Measurements from ENCODE around the gene SLC6A19. TPM values are rescaled to one million over a fixed set of nuclear protein-coding genes. Genes with fewer than 3 reads are reported as not detected.

Gene SLC6A19
- total RNA-seq, 4 donors from 2014 or later = 2.5 to 106 (median 69.5) TPM; not detected in 1

GRCh38 chr5:1268666-1269065, 67.3 kb downstream of the SLC6A19 start:
- Histone ChIP-seq H3K4me3 (no peak overlapping the region), H3K36me3 (no peaks in the 10 kb centered on the region), H3K27ac (no peak overlapping the region), H3K4me1 (no peaks in the 10 kb centered on the region), H3K9me3 (no peaks in the 10 kb centered on the region), H3K27me3 (no peaks in the 10 kb centered on the region)
- intact Hi-C loops (cut with DNase I; ENCODE audit: low total_unique reads) (no loop called here), in situ Hi-C loops (cut with MboI; ENCODE audit: low pct_ligation_motif_present in 1 of 4, low pct_unique_long_range_greater_than_20kb in 1 of 4, low sequenced_read_pairs in 3 of 4) (no loop called here)
- 79% methylated on average over 13 of the region's 13 CpGs; no CpG with 5 or more reads in 1 of the 2 donors for WGBS, 2 donors (ENCODE audit: low coverage in 1 of 2)
- TF ChIP-seq EP300 (IDR thresholded peaks at IDR 0.05; ENCODE audit: low read depth) = no peak
- no peak for TF ChIP-seq POLR2AphosphoS5 (IDR thresholded peaks at IDR 0.05)
- TF ChIP-seq, protein P1, sequence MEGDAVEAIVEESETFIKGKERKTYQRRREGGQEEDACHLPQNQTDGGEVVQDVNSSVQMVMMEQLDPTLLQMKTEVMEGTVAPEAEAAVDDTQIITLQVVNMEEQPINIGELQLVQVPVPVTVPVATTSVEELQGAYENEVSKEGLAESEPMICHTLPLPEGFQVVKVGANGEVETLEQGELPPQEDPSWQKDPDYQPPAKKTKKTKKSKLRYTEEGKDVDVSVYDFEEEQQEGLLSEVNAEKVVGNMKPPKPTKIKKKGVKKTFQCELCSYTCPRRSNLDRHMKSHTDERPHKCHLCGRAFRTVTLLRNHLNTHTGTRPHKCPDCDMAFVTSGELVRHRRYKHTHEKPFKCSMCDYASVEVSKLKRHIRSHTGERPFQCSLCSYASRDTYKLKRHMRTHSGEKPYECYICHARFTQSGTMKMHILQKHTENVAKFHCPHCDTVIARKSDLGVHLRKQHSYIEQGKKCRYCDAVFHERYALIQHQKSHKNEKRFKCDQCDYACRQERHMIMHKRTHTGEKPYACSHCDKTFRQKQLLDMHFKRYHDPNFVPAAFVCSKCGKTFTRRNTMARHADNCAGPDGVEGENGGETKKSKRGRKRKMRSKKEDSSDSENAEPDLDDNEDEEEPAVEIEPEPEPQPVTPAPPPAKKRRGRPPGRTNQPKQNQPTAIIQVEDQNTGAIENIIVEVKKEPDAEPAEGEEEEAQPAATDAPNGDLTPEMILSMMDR (IDR thresholded peaks at IDR 0.05) = no peak
- no peak for TF ChIP-seq POLR2A (IDR thresholded peaks at IDR 0.05)
- DNase-seq = no peak

GRCh38 chr5:1270426-1270825, 69.0 kb downstream of the SLC6A19 start:
- WGBS, 2 donors (ENCODE audit: low coverage in 1 of 2) = 90 to 94% methylated on average over 2 to 22 of the region's 22 CpGs
- in situ Hi-C loops (cut with MboI; ENCODE audit: low pct_ligation_motif_present in 1 of 4, low pct_unique_long_range_greater_than_20kb in 1 of 4, low sequenced_read_pairs in 3 of 4) = no loop called here
- H3K4me3 ChIP-seq = no peak overlapping the region
- intact Hi-C loops (cut with DNase I; ENCODE audit: low total_unique reads) = no loop called here
- TF ChIP-seq EP300 (IDR thresholded peaks at IDR 0.05; ENCODE audit: low read depth) (no peak), POLR2A (IDR thresholded peaks at IDR 0.05) (no peak), POLR2AphosphoS5 (IDR thresholded peaks at IDR 0.05) (no peak)
- TF ChIP-seq, protein P1 (IDR thresholded peaks at IDR 0.05) = no peak
- no peaks in the 10 kb centered on the region for H3K36me3 ChIP-seq
- no peaks in the 10 kb centered on the region for H3K27me3 ChIP-seq
- no peaks in the 10 kb centered on the region for H3K9me3 ChIP-seq
- H3K27ac ChIP-seq = no peak overlapping the region
- no peak for DNase-seq
- H3K4me1 ChIP-seq = no peaks in the 10 kb centered on the region

- WGBS, 2 donors (ENCODE audit: low coverage in 1 of 2) = 81 to 93% methylated on average over 4 to 39 of the region's 39 CpGs
- TF ChIP-seq, protein P1 (IDR thresholded peaks at IDR 0.05) = no peak
- no peak for TF ChIP-seq POLR2AphosphoS5 (IDR thresholded peaks at IDR 0.05)
- TF ChIP-seq POLR2A (IDR thresholded peaks at IDR 0.05) = no peak
- no peak for TF ChIP-seq EP300 (IDR thresholded peaks at IDR 0.05; ENCODE audit: low read depth)
These were observed 69.8 kb downstream of the SLC6A19 start for GRCh38 chr5:1270933-1271914.

GRCh38 chr5:1272201-1272600, 70.8 kb downstream of the SLC6A19 start:
- Histone ChIP-seq H3K4me3 (no peak overlapping the region), H3K27ac (no peak overlapping the region), H3K4me1 (no peaks in the 10 kb centered on the region), H3K36me3 (no peaks in the 10 kb centered on the region), H3K27me3 (no peaks in the 10 kb centered on the region), H3K9me3 (no peaks in the 10 kb centered on the region)
- in situ Hi-C loops (cut with MboI; ENCODE audit: low pct_ligation_motif_present in 1 of 4, low pct_unique_long_range_greater_than_20kb in 1 of 4, low sequenced_read_pairs in 3 of 4) = no loop called here
- intact Hi-C loops (cut with DNase I; ENCODE audit: low total_unique reads) = no loop called here
- DNase-seq = no peak
- WGBS, 2 donors (ENCODE audit: low coverage in 1 of 2) = 96% methylated on average over 19 of the region's 21 CpGs; no CpG with 5 or more reads in 1 of the 2 donors
- TF ChIP-seq POLR2AphosphoS5 (IDR thresholded peaks at IDR 0.05) (no peak), EP300 (IDR thresholded peaks at IDR 0.05; ENCODE audit: low read depth) (no peak), POLR2A (IDR thresholded peaks at IDR 0.05) (no peak)
- TF ChIP-seq, protein P1 (IDR thresholded peaks at IDR 0.05) = no peak

More at GRCh38 chr5:1270933-1271914, 69.8 kb downstream of the SLC6A19 start:
- in situ Hi-C loops (cut with MboI; ENCODE audit: low pct_ligation_motif_present in 1 of 4, low pct_unique_long_range_greater_than_20kb in 1 of 4, low sequenced_read_pairs in 3 of 4) = no loop called here
- no peak overlapping the region for H3K4me3 ChIP-seq
- no peaks in the 10 kb centered on the region for H3K4me1 ChIP-seq
- intact Hi-C loops (cut with DNase I; ENCODE audit: low total_unique reads) = no loop called here
- no peaks in the 10 kb centered on the region for H3K36me3 ChIP-seq
- H3K9me3 ChIP-seq = no peaks in the 10 kb centered on the region
- DNase-seq = no peak
- H3K27ac ChIP-seq = no peak overlapping the region
- H3K27me3 ChIP-seq = no peaks in the 10 kb centered on the region
